SU-DHL-6 (cell line): ENCODE data around the gene CSRNP3.

Source experiments
- H2AFZ ChIP-seq: fragments of 200-600 bp; sonication (generic); 2 replicates; pipeline ENCODE4 v1.6.1; 2014; ENCODE audit warnings: low read depth, mild to moderate bottlenecking, moderate library complexity, mixed read lengths, antibody characterized with exemption, low read length; ENCODE audit not compliant: severe bottlenecking
- H3F3A ChIP-seq: fragments of 200-600 bp; shearing (Covaris generic); 2 replicates; pipeline ENCODE4 v1.6.0; 2016; ENCODE audit warnings: antibody characterized with exemption, mild to moderate bottlenecking; ENCODE audit not compliant: insufficient read depth
- H3K27ac ChIP-seq: fragments of 200-600 bp; sonication (generic); 2 replicates; pipeline ENCODE4 v1.5.1; 2016; ENCODE audit warnings: low read depth, mild to moderate bottlenecking, low read length, moderate library complexity, mixed read lengths
- H3K27me3 ChIP-seq: fragments of 200-600 bp; sonication (generic), shearing (Covaris generic); 2 replicates; pipeline ENCODE4 v1.6.0; 2014; ENCODE audit warnings: mild to moderate bottlenecking, low read length
- H3K36me3 ChIP-seq: fragments of 200-600 bp; sonication (generic); 2 replicates; pipeline ENCODE4 v1.6.1; 2014; ENCODE audit warnings: mild to moderate bottlenecking, low read length, mixed read lengths
- H3K4me2 ChIP-seq: fragments of 300-600, 200-600 bp; shearing (Covaris generic), sonication (generic); 2 replicates; pipeline ENCODE4 v1.6.0; 2014; ENCODE audit warnings: low read length, low read depth, mild to moderate bottlenecking; ENCODE audit not compliant: poor library complexity, severe bottlenecking
- H3K4me3 ChIP-seq: fragments of 200-600 bp; sonication (generic); 2 replicates; pipeline ENCODE4 v1.5.1; 2014; ENCODE audit warnings: antibody characterized with exemption, low read length, mild to moderate bottlenecking, mixed read lengths; ENCODE audit not compliant: insufficient read depth, poor library complexity, severe bottlenecking
- H3K79me2 ChIP-seq: fragments of 200-600 bp; sonication (generic); 2 replicates; pipeline ENCODE4 v1.6.1; 2014; ENCODE audit warnings: mild to moderate bottlenecking, low read length, moderate library complexity; ENCODE audit not compliant: insufficient read depth
- H3K9ac ChIP-seq: fragments of 200-600 bp; sonication (generic); 2 replicates; pipeline ENCODE4 v1.7.0; 2014; ENCODE audit warnings: mild to moderate bottlenecking, low read length
- H3K9me2 ChIP-seq: fragments of 200-600 bp; sonication (generic); replicated peaks from 2 replicates; pipeline ENCODE4 v1.6.1; 2014; ENCODE audit warnings: low read length; ENCODE audit not compliant: insufficient read depth
- H3K9me3 ChIP-seq: fragments of 200-600 bp; sonication (generic); 2 replicates; pipeline ENCODE4 v1.6.1; 2014; ENCODE audit warnings: low read length, mixed read lengths; ENCODE audit not compliant: insufficient read depth
- H4K20me1 ChIP-seq: fragments of 200-600 bp; sonication (generic); 2 replicates; pipeline ENCODE4 v1.6.1; 2014; ENCODE audit warnings: low read depth, mild to moderate bottlenecking, antibody characterized with exemption, low read length, moderate library complexity, mixed read lengths
- CTCF ChIP-seq: fragments of 200-600 bp; sonication (generic); IDR thresholded peaks from one replicate; pipeline ENCODE4 v1.5.1; 2017; ENCODE audit warnings: antibody characterized with exemption, mild to moderate bottlenecking, low read length, moderate library complexity; ENCODE audit not compliant: insufficient read depth, poor library complexity, severe bottlenecking
- EZH2phosphoT487 ChIP-seq: fragments of 200-600 bp; sonication (generic), shearing (Covaris generic); conservative IDR thresholded peaks from 2 replicates; pipeline ENCODE4 v1.6.1; 2018; ENCODE audit warnings: mild to moderate bottlenecking, antibody characterized with exemption, low read length, moderate library complexity, mixed read lengths

Gene CSRNP3

GRCh38 chr2:165432234-165432966, 37.1 kb upstream of the CSRNP3 start:
- Histone ChIP-seq H3K79me2 (no peaks in the 10 kb centered on the region), H2AFZ (no peak overlapping the region), H3K36me3 (no peaks in the 10 kb centered on the region), H3K27ac (no peak overlapping the region), H4K20me1 (no peaks in the 10 kb centered on the region), H3K9me3 (no peaks in the 10 kb centered on the region), H3K4me3 (no peak overlapping the region), H3K4me2 (no peak overlapping the region), H3K27me3 (no peaks in the 10 kb centered on the region), H3K9ac (no peak overlapping the region), H3K9me2 (no peaks in the 10 kb centered on the region), H3F3A (no peaks in the 10 kb centered on the region)
- TF ChIP-seq CTCF (no peak), EZH2phosphoT487 (no peak)

- TF ChIP-seq CTCF (no peak), EZH2phosphoT487 (no peak)
- Histone ChIP-seq H3K27ac (no peak overlapping the region), H2AFZ (no peak overlapping the region), H3F3A (no peaks in the 10 kb centered on the region), H3K79me2 (no peaks in the 10 kb centered on the region), H3K27me3 (no peaks in the 10 kb centered on the region), H3K9me2 (no peaks in the 10 kb centered on the region), H3K4me2 (no peak overlapping the region), H3K4me3 (no peak overlapping the region), H3K9me3 (no peaks in the 10 kb centered on the region), H4K20me1 (no peaks in the 10 kb centered on the region), H3K9ac (no peak overlapping the region), H3K36me3 (no peaks in the 10 kb centered on the region)
Observed at GRCh38 chr2:165434865-165435496, 34.5 kb upstream of the CSRNP3 start.

- H3K4me2 ChIP-seq, result no peak overlapping the region
- TF ChIP-seq EZH2phosphoT487 (no peak), CTCF (no peak)
Observed at GRCh38 chr2:165435611-165436010, 33.9 kb upstream of the CSRNP3 start.

More at GRCh38 chr2:165435611-165436010, 33.9 kb upstream of the CSRNP3 start:
- H3K36me3 ChIP-seq, result no peaks in the 10 kb centered on the region
- no peak overlapping the region for H3K27ac ChIP-seq
- no peaks in the 10 kb centered on the region for H4K20me1 ChIP-seq
- no peaks in the 10 kb centered on the region for H3K27me3 ChIP-seq
- H3K79me2 ChIP-seq, result no peaks in the 10 kb centered on the region
- H3K4me3 ChIP-seq, result no peak overlapping the region
- H3K9me3 ChIP-seq, result no peaks in the 10 kb centered on the region
- H3K9me2 ChIP-seq, result no peaks in the 10 kb centered on the region
- H3F3A ChIP-seq, result no peaks in the 10 kb centered on the region
- no peak overlapping the region for H3K9ac ChIP-seq
- H2AFZ ChIP-seq, result no peak overlapping the region
